H1 (cell line): Measurements from ENCODE around the gene KLHL3.

ENCODE experiments used
- CEBPB ChIP-seq: IDR thresholded peaks from 2 replicates; pipeline ENCODE4 v1.6.1; 2012; ENCODE audit warnings: low read depth, low read length
- CHD1 ChIP-seq: IDR thresholded peaks from 2 replicates; pipeline ENCODE4 v1.6.1; 2012; ENCODE audit warnings: low read depth, low read length, improper control_type of control experiment
- GABPA ChIP-seq: IDR thresholded peaks from 2 replicates; pipeline ENCODE4 v1.6.1; 2011; ENCODE audit warnings: mild to moderate bottlenecking, low read length, moderate library complexity, borderline replicate concordance; ENCODE audit not compliant: insufficient read depth
- RFX5 ChIP-seq: IDR thresholded peaks from 2 replicates; pipeline ENCODE4 v1.6.1; 2011; ENCODE audit warnings: low read depth, low read length, improper control_type of control experiment, borderline replicate concordance
- TAF1 ChIP-seq: IDR thresholded peaks from 2 replicates; pipeline ENCODE4 v1.6.1; 2011; ENCODE audit warnings: mild to moderate bottlenecking, low read depth, low read length

DNA sequence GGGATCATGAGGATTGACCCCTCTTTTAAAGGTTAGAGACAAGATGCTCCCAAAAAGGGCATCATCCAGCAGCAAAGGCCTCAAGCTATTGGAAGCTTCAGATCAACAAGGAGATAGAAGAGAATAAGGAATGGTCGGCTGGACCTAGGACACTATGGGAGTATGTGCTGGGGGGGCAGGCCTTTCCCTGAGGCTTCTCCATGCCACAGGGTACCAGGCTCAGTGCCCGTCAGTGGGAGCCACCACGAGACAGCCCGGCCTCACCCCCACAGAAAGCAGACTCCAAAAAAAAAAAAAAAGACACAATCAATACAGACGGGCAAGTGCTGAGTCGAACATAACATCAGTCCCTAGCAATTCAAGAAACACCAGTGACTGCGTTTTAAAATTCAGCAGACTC, 117.4 kb downstream of the KLHL3 start:
- TF ChIP-seq GABPA (no peak), TAF1 (no peak), CEBPB (no peak), RFX5 (no peak), CHD1 (no peak)
